ENCODE data around the gene PADI1.
"Not testable (repeated sequence)": the region's sequence is repeated elsewhere in the genome, so short reads cannot be mapped to it uniquely, and the experiment has no call there.

The PADI1 gene

DNA sequence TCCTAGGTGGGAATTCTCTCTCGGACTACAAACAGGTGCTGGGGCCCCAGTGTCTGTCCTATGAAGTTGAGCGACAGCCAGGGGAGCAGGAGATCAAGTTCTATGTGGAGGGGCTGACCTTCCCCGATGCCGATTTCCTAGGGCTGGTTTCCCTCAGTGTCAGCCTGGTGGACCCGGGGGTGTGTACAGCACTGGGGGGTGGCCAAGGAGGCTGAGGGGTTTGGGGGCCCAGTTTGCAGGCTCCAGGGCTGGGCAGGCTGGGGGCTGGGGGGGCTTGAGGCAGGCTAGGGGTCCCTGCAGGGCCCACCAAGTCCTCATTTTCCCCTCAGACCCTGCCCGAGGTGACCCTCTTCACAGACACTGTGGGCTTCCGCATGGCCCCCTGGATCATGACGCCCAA lies 23.7 kb downstream of the PADI1 start:
- no peaks in the 10 kb centered on the region for H3K27me3 Mint-ChIP-seq (ENCODE audit: low read depth)
- no peak for DNase-seq (ENCODE audit: low spot score)
- no peaks in the 10 kb centered on the region for H3K4me1 Mint-ChIP-seq (ENCODE audit: low read depth)
- no peaks in the 10 kb centered on the region for H3K9me3 Mint-ChIP-seq
- H3K4me3 Mint-ChIP-seq, result no peak overlapping the region
- no peak overlapping the region for H3K27ac Mint-ChIP-seq
- H3K36me3 Mint-ChIP-seq (ENCODE audit: low read depth), result no peaks in the 10 kb centered on the region

GRCh38 chr1:17229379-17229778 lies 24.5 kb downstream of the PADI1 start:
- no peak overlapping the region for H3K27ac Mint-ChIP-seq
- DNase-seq (ENCODE audit: low spot score), result no peak

GRCh38 chr1:17230106-17230505 lies 25.2 kb downstream of the PADI1 start:
- Mint-ChIP-seq H3K27me3 (ENCODE audit: low read depth) (no peaks in the 10 kb centered on the region), H3K9me3 (no peaks in the 10 kb centered on the region), H3K4me3 (no peak overlapping the region), H3K36me3 (ENCODE audit: low read depth) (no peaks in the 10 kb centered on the region), H3K4me1 (ENCODE audit: low read depth) (no peaks in the 10 kb centered on the region), H3K27ac (no peak overlapping the region)
- DNase-seq (ENCODE audit: low spot score), result no peak

More at GRCh38 chr1:17229379-17229778, 24.5 kb downstream of the PADI1 start:
- H3K27me3 Mint-ChIP-seq (ENCODE audit: low read depth), result no peaks in the 10 kb centered on the region
- no peaks in the 10 kb centered on the region for H3K9me3 Mint-ChIP-seq
- no peaks in the 10 kb centered on the region for H3K36me3 Mint-ChIP-seq (ENCODE audit: low read depth)
- H3K4me1 Mint-ChIP-seq (ENCODE audit: low read depth), result no peaks in the 10 kb centered on the region
- no peak overlapping the region for H3K4me3 Mint-ChIP-seq

- no peak overlapping the region for H3K27ac Mint-ChIP-seq
- no peaks in the 10 kb centered on the region for H3K9me3 Mint-ChIP-seq
- no peaks in the 10 kb centered on the region for H3K36me3 Mint-ChIP-seq (ENCODE audit: low read depth)
- H3K27me3 Mint-ChIP-seq (ENCODE audit: low read depth), result no peaks in the 10 kb centered on the region
- no peaks in the 10 kb centered on the region for H3K4me1 Mint-ChIP-seq (ENCODE audit: low read depth)
- no peak for DNase-seq (ENCODE audit: low spot score)
- no peak overlapping the region for H3K4me3 Mint-ChIP-seq
Measured at GRCh38 chr1:17230671-17231310, 25.9 kb downstream of the PADI1 start.

GRCh38 chr1:17232759-17233661 lies 28.1 kb downstream of the PADI1 start:
- no peaks in the 10 kb centered on the region for H3K36me3 Mint-ChIP-seq (ENCODE audit: low read depth)
- H3K4me3 Mint-ChIP-seq, result no peak overlapping the region
- H3K27me3 Mint-ChIP-seq (ENCODE audit: low read depth), result no peaks in the 10 kb centered on the region
- no peaks in the 10 kb centered on the region for H3K4me1 Mint-ChIP-seq (ENCODE audit: low read depth)
- H3K27ac Mint-ChIP-seq, result no peak overlapping the region
- no peak for DNase-seq (ENCODE audit: low spot score)
- no peaks in the 10 kb centered on the region for H3K9me3 Mint-ChIP-seq

DNA sequence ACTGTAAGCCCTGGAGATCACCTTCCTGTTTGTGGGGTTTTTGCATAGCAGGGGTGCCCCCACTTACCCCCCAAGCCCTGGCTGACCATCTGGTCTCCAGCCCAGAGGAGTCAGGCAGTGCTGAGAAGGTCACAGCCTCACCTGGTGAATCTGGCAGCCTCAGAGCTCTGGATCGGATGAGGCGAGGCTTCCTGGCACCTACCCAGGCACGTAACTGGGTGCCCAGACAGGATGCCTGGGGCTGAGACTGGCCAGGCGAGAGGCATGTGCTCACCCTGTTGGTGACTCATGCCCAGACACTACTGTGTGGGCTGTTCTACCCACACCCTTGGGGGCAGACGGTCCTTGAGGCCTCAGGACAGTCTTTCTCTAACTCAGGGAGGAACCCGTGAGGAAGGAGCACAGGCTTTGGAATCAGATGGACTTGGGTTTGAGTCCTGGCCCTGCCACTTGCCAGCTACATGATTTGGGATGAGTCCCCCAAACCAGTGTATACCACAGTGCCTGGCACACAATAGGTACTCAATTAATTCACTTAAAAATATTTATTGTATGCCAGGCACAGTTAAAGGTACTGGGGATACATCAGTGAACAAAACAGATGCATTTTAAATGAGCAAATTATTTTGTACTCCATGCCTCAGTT lies 28.9 kb downstream of the PADI1 start:
- H3K36me3 Mint-ChIP-seq (ENCODE audit: low read depth), result no peaks in the 10 kb centered on the region
- H3K27ac Mint-ChIP-seq, result no peak overlapping the region
- no peak for DNase-seq (ENCODE audit: low spot score)

DNA sequence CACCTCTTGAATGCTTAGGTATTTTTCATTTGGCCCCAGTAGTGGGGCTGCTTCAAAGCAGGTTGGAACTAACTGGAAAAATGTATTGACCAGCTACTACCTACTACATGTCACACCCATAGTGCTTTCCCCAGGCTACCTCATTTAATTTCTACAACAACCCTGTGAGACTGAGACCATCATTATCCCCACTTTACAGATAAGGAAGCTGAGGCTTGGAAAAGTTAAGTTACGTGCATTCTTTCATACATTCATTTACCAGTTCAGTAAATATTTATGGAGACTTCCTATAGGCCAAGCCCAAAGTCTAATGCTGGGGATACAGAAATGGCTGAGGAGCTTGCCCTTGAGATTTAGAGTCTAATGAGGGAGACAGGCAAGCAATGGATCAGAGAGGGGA lies 29.5 kb downstream of the PADI1 start:
- Mint-ChIP-seq H3K4me3 (no peak overlapping the region), H3K4me1 (ENCODE audit: low read depth) (no peaks in the 10 kb centered on the region), H3K9me3 (no peaks in the 10 kb centered on the region), H3K36me3 (ENCODE audit: low read depth) (no peaks in the 10 kb centered on the region), H3K27me3 (ENCODE audit: low read depth) (no peaks in the 10 kb centered on the region), H3K27ac (no peak overlapping the region)
- no peak for DNase-seq (ENCODE audit: low spot score)

More for the DNA sequence above, 28.9 kb downstream of the PADI1 start:
- Mint-ChIP-seq H3K9me3 (no peaks in the 10 kb centered on the region), H3K27me3 (ENCODE audit: low read depth) (no peaks in the 10 kb centered on the region), H3K4me1 (ENCODE audit: low read depth) (no peaks in the 10 kb centered on the region), H3K4me3 (no peak overlapping the region)

DNA sequence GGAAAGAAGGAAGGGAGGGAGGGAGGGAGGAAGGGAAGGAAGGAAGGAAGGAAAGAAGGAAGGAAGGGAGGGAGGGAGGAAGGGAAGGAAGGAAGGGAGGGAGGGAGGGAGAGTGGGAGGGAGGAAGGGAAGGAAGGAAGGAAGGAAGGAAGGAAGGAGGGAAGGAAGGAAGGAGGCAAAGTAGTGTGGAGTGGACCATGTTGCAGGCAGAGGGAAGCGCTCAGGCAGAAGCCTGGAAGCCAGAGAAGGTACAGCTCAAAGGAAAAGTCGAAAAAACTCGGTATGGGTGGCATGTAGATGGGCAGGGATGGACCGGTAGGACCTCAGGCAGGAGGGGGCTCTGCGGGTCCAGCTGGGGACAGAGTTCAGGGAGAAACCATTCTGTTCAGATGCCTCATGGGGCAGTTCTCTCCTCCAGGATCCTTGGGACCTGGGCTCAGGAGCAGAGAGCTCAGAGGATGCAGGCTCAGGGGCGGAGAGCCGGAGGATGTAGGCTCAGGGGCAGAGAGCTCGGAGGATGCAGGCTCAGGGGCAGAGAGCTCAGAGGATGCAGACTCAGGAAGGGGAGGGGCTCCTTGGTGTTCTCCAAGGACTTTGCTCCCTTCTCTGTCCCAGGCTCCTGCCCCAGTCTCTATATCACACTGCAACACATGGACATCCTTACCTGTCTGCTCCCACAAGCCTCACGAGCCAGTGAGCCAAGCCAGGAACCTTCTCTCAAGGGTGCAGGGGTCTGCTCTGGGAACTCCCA lies 30.4 kb downstream of the PADI1 start:
- no peak overlapping the region for H3K27ac Mint-ChIP-seq
- H3K36me3 Mint-ChIP-seq (ENCODE audit: low read depth), result no peaks in the 10 kb centered on the region
- no peaks in the 10 kb centered on the region for H3K27me3 Mint-ChIP-seq (ENCODE audit: low read depth)
- no peaks in the 10 kb centered on the region for H3K9me3 Mint-ChIP-seq
- H3K4me3 Mint-ChIP-seq, result no peak overlapping the region
- no peaks in the 10 kb centered on the region for H3K4me1 Mint-ChIP-seq (ENCODE audit: low read depth)
- no peak for DNase-seq (ENCODE audit: low spot score)

DNA sequence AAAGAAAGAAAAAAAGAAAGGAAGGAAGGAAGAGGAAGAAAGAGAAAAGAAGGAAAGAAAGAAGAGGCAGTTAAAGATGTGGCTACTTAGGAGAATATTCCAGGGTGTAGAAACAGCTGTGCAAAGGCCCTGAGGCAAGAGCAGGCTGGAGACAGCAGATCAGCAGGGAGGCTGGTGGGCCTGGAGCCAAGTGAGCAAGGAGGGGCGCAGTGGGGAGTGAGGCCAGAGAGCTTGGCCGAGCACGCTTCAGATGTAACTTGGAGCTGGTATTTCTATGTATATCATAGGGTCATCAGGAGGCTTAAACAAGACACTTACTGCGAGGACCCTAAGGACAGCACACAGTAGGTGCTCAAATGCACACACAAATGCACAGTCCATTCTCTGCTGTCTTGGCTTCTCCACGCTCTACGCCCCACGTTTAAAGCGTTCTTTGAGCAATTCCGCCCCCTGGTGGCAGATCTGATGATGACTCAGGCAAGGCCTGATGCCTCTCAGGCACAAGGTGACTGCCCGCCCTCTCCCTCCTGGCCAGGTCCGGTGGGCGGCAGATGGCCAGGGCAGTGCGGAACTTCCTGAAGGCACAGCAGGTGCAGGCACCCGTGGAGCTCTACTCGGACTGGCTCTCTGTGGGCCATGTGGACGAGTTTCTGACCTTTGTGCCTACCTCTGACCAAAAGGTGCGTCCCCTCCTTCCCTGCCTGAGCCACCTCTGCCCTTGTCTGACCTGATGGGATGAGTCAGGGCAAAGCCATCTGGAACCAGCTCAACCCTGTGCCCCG lies 32.0 kb downstream of the PADI1 start:
- Mint-ChIP-seq H3K27ac (no peak overlapping the region), H3K27me3 (ENCODE audit: low read depth) (no peaks in the 10 kb centered on the region), H3K4me3 (no peak overlapping the region), H3K9me3 (no peaks in the 10 kb centered on the region), H3K4me1 (ENCODE audit: low read depth) (no peaks in the 10 kb centered on the region), H3K36me3 (ENCODE audit: low read depth) (no peaks in the 10 kb centered on the region)
- DNase-seq (ENCODE audit: low spot score), result peak; percentile 66

DNA sequence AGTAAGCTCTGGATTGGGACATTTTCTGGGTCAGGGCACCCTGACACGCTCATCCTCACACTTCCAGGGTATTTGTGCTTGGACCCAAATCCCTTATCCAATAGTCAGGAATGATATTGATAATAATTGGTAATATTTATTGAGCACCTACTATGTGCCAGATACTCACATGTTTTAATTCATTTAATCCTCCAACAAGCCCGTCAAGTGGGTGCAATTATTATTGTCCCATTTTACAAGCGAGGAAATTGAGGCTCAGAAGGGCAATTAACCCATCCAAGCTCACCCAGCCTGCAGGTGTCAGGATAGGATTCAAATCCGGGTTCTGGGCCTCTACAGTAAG lies 32.6 kb downstream of the PADI1 start:
- Mint-ChIP-seq H3K4me3 (no peak overlapping the region), H3K27me3 (ENCODE audit: low read depth) (no peaks in the 10 kb centered on the region), H3K27ac (no peak overlapping the region), H3K9me3 (no peaks in the 10 kb centered on the region), H3K36me3 (ENCODE audit: low read depth) (no peaks in the 10 kb centered on the region), H3K4me1 (ENCODE audit: low read depth) (no peaks in the 10 kb centered on the region)
- no peak for DNase-seq (ENCODE audit: low spot score)

DNA sequence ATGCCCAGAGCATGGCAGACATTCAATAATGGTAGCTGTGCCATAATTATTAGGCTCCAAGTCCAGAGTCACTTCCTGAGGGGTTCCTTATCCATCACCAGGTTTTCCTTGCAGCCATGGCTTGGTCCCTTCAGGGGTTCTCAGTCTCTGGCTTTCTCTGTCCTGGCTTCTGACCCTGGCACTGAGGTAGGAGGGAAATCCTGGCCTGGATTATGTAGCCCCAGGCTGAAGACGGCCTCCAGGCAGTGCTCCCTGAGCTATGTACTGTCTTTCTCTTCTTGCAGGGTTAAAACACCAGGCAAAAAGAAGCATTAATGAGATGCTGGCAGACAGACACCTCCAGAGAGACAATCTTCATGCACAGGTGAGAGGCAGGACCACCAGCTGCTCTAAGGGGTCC lies 34.5 kb downstream of the PADI1 start:
- Mint-ChIP-seq H3K4me3 (no peak overlapping the region), H3K27me3 (ENCODE audit: low read depth) (no peaks in the 10 kb centered on the region), H3K4me1 (ENCODE audit: low read depth) (no peaks in the 10 kb centered on the region), H3K36me3 (ENCODE audit: low read depth) (no peaks in the 10 kb centered on the region), H3K9me3 (no peaks in the 10 kb centered on the region), H3K27ac (no peak overlapping the region)
- no peak for DNase-seq (ENCODE audit: low spot score)

DNA sequence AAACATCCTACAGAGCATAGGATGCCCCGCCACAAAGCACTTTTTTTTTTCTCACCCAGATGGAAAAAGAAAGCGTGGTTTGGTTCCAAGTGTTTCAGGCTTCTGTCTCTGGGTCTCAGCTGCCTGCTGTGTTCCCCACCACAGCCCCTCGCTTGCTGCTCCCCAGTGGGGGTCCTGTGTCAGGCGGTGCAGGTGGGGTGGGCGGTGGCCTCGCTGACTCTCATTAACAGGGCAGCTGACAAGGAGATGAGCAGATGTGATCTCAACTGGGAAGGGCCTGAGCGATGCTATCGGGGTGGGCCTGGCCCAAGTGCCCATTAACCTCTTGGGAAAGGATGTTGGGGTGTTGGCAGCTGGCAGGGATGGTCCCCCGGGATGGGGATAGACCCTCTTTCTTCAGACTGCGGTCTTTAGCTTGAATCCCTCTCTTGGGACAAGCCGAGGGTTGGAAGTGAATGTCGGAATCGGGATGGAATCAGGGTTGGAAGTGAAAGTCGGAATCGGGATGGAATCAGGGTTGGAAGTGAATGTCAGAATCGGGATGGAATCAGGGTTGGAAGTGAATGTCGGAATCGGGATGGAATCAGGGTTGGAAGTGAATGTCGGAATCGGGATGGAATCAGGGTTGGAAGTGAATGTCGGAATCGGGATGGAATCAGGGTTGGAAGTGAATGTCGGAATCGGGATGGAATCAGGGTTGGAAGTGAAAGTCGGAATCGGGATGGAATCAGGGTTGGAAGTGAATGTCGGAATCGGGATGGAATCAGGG lies 36.3 kb downstream of the PADI1 start:
- not testable (repeated sequence) for H3K4me3 Mint-ChIP-seq; DNase-seq (ENCODE audit: low spot score); H3K27ac Mint-ChIP-seq; H3K27me3 Mint-ChIP-seq (ENCODE audit: low read depth); H3K36me3 Mint-ChIP-seq (ENCODE audit: low read depth); H3K4me1 Mint-ChIP-seq (ENCODE audit: low read depth); H3K9me3 Mint-ChIP-seq

DNA sequence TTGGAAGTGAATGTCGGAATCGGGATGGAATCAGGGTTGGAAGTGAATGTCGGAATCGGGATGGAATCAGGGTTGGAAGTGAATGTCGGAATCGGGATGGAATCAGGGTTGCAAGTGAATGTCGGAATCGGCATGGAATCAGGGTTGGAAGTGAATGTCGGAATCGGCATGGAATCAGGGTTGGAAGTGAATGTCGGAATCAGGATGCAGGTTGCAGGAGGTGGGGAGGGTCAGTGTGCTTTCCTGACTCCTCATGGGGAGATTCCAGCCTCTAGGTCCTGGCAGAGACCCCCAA lies 36.8 kb downstream of the PADI1 start:
- not testable (repeated sequence) for H3K36me3 Mint-ChIP-seq (ENCODE audit: low read depth); H3K27ac Mint-ChIP-seq; H3K4me1 Mint-ChIP-seq (ENCODE audit: low read depth); DNase-seq (ENCODE audit: low spot score); H3K4me3 Mint-ChIP-seq; H3K9me3 Mint-ChIP-seq; H3K27me3 Mint-ChIP-seq (ENCODE audit: low read depth)
